GOT3 (cell line): ENCODE data around the gene THADA.
"Not testable (repeated sequence)": the region's sequence is repeated elsewhere in the genome, so short reads cannot be mapped to it uniquely, and the experiment has no call there.

Experiments
- DNase-seq: peaks from one replicate; lab custom pipeline; 2025; ENCODE audit warnings: mixed read lengths; lab: John Stamatoyannopoulos, UW

THADA gene

GRCh38 chr2:43595603-43596412 is at the start of gene THADA:
THADA (minus strand) TSS chr2:43596038; CDS start chr2:43592392, 3,646 bp downstream.
- peak; percentile 92 for DNase-seq

GRCh38 chr2:43643680-43644079 is 47.8 kb upstream of the THADA start:
- DNase-seq = no peak

- DNase-seq = no peak
Observed at GRCh38 chr2:43642363-43642762, 46.5 kb upstream of the THADA start.

- DNase-seq = peak; percentile 56
Observed at GRCh38 chr2:43637030-43637803, 41.4 kb upstream of the THADA start, which contains the start of gene PLEKHH2. PLEKHH2 (plus strand) TSS chr2:43637260; CDS start chr2:43644674, 7,414 bp downstream.

GRCh38 chr2:43636621-43637020 is 40.8 kb upstream of the THADA start:
- no peak for DNase-seq

- not testable (repeated sequence) for DNase-seq
Observed at GRCh38 chr2:43636153-43636552, 40.3 kb upstream of the THADA start.

GRCh38 chr2:43634604-43635306 is 38.9 kb upstream of the THADA start:
- no peak for DNase-seq

GRCh38 chr2:43631618-43632317 is 35.9 kb upstream of the THADA start:
- DNase-seq = no peak

GRCh38 chr2:43622931-43623451 is 27.2 kb upstream of the THADA start:
- no peak for DNase-seq

- no peak for DNase-seq
Observed at GRCh38 chr2:43619511-43619910, 23.7 kb upstream of the THADA start.

- no peak for DNase-seq
Observed at GRCh38 chr2:43616967-43617680, 21.3 kb upstream of the THADA start.

- no peak for DNase-seq
Observed at GRCh38 chr2:43612944-43613343, 17.1 kb upstream of the THADA start.

GRCh38 chr2:43611987-43612894 is 16.4 kb upstream of the THADA start:
- no peak for DNase-seq

- DNase-seq = no peak
Observed at GRCh38 chr2:43610361-43610760, 14.5 kb upstream of the THADA start.

- no peak for DNase-seq
Observed at GRCh38 chr2:43609290-43609918, 13.6 kb upstream of the THADA start.

- no peak for DNase-seq
Observed at GRCh38 chr2:43605851-43606250, 10.0 kb upstream of the THADA start.

GRCh38 chr2:43605079-43605655 is 9.3 kb upstream of the THADA start:
- no peak for DNase-seq

GRCh38 chr2:43604674-43605073 is 8.8 kb upstream of the THADA start:
- no peak for DNase-seq

- not testable (repeated sequence) for DNase-seq
Observed at GRCh38 chr2:43600596-43600995, 4.8 kb upstream of the THADA start.
